NB4 (cell line): ENCODE results near the gene CPA5.

Experiments
- DNase-seq: peaks from one replicate; pipeline ENCODE4 v3.0.0; 2010; ENCODE audit warnings: low read depth
- H3K4me3 ChIP-seq: one replicate; pipeline ENCODE4 v1.5.1; 2011; ENCODE audit warnings: mild to moderate bottlenecking, low read depth, low read length, moderate library complexity
- MAX ChIP-seq: IDR thresholded peaks from 2 replicates; pipeline ENCODE4 v1.6.1; 2011; ENCODE audit warnings: low read depth, low read length
- MYC ChIP-seq: IDR thresholded peaks from 2 replicates; pipeline ENCODE4 v1.6.1; 2011; ENCODE audit warnings: low read depth, low read length
- POLR2A ChIP-seq: IDR thresholded peaks from 2 replicates; pipeline ENCODE4 v1.6.1; 2011; ENCODE audit warnings: mild to moderate bottlenecking; ENCODE audit not compliant: insufficient read length; ENCODE audit errors: extremely low read depth
- TF ChIP-seq, protein P1 (sequence below): IDR thresholded peaks from one replicate; pipeline ENCODE4 v1.5.1; 2012; ENCODE audit warnings: low read depth, low read length

Gene CPA5

GRCh38 chr7:130302649-130303048 is 42.0 kb upstream of the CPA5 start:
- DNase-seq: no peak
- TF ChIP-seq MAX: no peak
- TF ChIP-seq, protein P1, sequence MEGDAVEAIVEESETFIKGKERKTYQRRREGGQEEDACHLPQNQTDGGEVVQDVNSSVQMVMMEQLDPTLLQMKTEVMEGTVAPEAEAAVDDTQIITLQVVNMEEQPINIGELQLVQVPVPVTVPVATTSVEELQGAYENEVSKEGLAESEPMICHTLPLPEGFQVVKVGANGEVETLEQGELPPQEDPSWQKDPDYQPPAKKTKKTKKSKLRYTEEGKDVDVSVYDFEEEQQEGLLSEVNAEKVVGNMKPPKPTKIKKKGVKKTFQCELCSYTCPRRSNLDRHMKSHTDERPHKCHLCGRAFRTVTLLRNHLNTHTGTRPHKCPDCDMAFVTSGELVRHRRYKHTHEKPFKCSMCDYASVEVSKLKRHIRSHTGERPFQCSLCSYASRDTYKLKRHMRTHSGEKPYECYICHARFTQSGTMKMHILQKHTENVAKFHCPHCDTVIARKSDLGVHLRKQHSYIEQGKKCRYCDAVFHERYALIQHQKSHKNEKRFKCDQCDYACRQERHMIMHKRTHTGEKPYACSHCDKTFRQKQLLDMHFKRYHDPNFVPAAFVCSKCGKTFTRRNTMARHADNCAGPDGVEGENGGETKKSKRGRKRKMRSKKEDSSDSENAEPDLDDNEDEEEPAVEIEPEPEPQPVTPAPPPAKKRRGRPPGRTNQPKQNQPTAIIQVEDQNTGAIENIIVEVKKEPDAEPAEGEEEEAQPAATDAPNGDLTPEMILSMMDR: no peak
- no peak for TF ChIP-seq MYC
- TF ChIP-seq POLR2A: no peak
- no peak overlapping the region for H3K4me3 ChIP-seq

DNA sequence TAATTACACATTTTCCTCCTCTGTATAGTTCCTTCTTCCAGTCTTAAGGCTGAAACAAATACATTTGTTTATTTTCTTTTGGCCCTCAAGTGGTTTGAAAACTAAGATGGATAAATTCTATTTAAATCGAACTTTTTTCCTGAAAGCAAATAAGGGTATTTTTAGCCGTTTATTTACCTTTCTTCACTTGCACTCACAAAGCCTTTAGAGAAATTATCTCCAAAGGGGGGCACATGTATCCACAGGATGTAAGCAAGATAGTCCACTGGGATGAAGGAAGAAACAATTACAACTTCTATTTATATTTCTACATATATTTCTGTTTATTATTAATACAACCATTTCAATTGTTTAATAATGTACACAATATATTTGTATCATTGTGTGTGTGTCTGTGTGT is 41.5 kb upstream of the CPA5 start:
- TF ChIP-seq MYC (no peak), POLR2A (no peak), MAX (no peak)
- TF ChIP-seq, protein P1: no peak
- H3K4me3 ChIP-seq: no peak overlapping the region
- DNase-seq: no peak

DNA sequence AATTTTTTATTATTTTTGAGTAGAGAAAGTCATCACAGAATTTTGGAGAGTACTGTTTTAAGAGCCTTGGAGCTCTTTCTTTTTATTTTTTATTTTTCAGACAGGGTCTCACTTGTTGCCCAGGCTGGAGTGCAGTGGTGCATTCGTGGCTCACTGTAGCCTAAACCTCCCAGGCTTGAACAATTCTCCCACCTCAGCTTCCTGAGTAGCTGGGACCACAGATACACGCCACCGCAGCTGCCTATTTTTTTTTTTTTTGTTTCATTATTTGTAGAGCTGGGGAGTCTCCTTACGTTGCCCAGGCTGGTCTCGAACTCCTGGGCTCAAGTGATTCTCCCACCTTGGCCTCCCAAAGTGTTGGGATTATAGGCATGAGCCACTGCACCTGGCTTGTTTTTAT is 41.1 kb upstream of the CPA5 start:
- DNase-seq: no peak
- H3K4me3 ChIP-seq: no peak overlapping the region
- TF ChIP-seq MAX (no peak), POLR2A (no peak), MYC (no peak)
- TF ChIP-seq, protein P1: no peak

DNA sequence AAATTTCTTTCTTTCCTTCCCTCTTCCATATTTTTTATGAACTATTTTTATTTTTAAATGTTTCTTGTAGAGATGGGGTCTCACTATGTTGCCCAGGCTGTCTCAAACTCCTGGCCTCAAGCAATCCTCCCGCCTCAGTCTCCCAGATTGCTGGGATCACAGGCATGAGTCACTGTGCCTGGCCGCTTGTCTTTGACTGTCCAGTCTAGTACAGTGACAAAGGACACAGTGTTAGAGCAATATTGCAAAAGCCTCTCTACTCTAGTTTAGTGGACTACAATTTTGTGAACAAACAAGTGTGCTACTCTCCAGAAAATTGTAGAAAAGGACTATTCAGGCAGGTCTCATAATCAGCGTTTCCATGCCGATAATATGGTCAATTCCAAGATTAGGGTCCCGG is 40.6 kb upstream of the CPA5 start:
- no peak for TF ChIP-seq POLR2A
- TF ChIP-seq, protein P1: no peak
- TF ChIP-seq MAX: no peak
- TF ChIP-seq MYC: no peak
- no peak for DNase-seq
- H3K4me3 ChIP-seq: no peak overlapping the region

DNA sequence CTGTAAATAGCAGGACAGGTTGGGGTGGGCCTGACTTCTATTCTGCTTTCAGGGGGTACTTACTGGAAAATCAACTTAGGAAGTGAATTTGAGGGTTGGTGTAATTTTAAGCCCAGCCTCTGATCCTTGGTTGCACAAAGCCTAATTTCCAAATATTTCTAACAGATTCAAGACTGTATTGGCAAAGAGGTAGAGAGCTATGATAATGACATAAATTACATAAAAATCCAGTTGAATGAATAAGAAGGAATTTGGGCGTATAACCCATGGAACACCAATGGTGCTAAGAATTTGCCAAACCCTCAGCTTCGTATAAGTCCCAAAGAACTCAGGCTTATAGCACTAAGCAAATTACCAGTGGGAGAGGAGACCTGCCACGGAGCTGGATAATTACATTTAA is 39.7 kb upstream of the CPA5 start:
- DNase-seq: no peak
- H3K4me3 ChIP-seq: no peak overlapping the region
- no peak for TF ChIP-seq POLR2A
- no peak for TF ChIP-seq MYC
- TF ChIP-seq, protein P1: no peak
- no peak for TF ChIP-seq MAX

GRCh38 chr7:130305433-130306042 is 39.1 kb upstream of the CPA5 start:
- DNase-seq: no peak
- TF ChIP-seq, protein P1: no peak
- no peak for TF ChIP-seq POLR2A
- TF ChIP-seq MYC: no peak
- no peak for TF ChIP-seq MAX
- no peak overlapping the region for H3K4me3 ChIP-seq
